Psoas muscle (tissue), 8 donors: ENCODE measurements around the gene RPL35. TPM values are rescaled to one million over a fixed set of nuclear protein-coding genes. Genes with fewer than 3 reads are reported as not detected.

ENCODE experiments used
- ATAC-seq, 4 donors: fragments of 200-7000 bp; cut with Tn5 transposase; one replicate each; pipeline ENCODE4 v1.9.1; 2020; ENCODE audit warnings: moderate library complexity in 3 of 4, mild to moderate bottlenecking in 2 of 4
- DNase-seq, 2 donors: peaks; one replicate each; pipeline ENCODE4 v3.0.0-alpha.2; 2020
- H3K27ac ChIP-seq: fragments of 200-600 bp; one replicate; pipeline ENCODE4 v1.8.0; 2022
- H3K27me3 ChIP-seq, 3 donors: fragments of 200-600 bp in 1 of 3; one replicate each; pipeline versions ENCODE4 v1.6.1 to v1.8.0; 2013 to 2022; ENCODE audit warnings: low read length in 2 of 3, mild to moderate bottlenecking in 2 of 3, moderate library complexity in 1 of 3; ENCODE audit not compliant: insufficient read depth in 3 of 3
- H3K36me3 ChIP-seq, 2 donors: fragments of 200-600 bp in 1 of 2; one replicate each; pipeline versions ENCODE4 v1.6.1 to v1.8.0; 2013 to 2022; ENCODE audit warnings: low read depth in 1 of 2, mild to moderate bottlenecking in 1 of 2, moderate library complexity in 1 of 2; ENCODE audit not compliant: insufficient read depth in 1 of 2
- H3K4me1 ChIP-seq: fragments of 200-600 bp; one replicate; pipeline ENCODE4 v1.8.0; 2022
- H3K4me3 ChIP-seq: fragments of 200-600 bp; one replicate; pipeline ENCODE4 v1.8.0; 2022; ENCODE audit warnings: mild to moderate bottlenecking
- H3K9me3 ChIP-seq: fragments of 200-600 bp; one replicate; pipeline ENCODE4 v1.8.0; 2022
- CTCF ChIP-seq: fragments of 200-600 bp; IDR thresholded peaks from one replicate; pipeline ENCODE4 v1.8.0; 2022; ENCODE audit warnings: antibody characterized with exemption
- WGBS, 3 donors: extraction: QIAGEN DNeasy Blood & Tissue Kit; methylation state at CpG; one replicate each; pipeline versions ENCODE4 v1.1.6 to v1.1.7; 2013; 5-methylcytosine and 5-hydroxymethylcytosine counted together
- intact Hi-C, 2 donors: fragments of 100-400 bp; cut with DNase I; formaldehyde crosslinking; loops; one replicate each; pipeline versions ENCODE4 v1.11.0 to v1.14.2; 2022
- polyA plus RNA-seq, 3 donors: library from polyadenylated mRNA; stranded (reverse); fragments of 200-250 nt; gene quantifications; one replicate each; pipeline ENCODE4 v1.2.3, GENCODE V29; 2013
- total RNA-seq, 4 donors: library from RNA; stranded (reverse); fragmentation: NEBNext Ultra II Directional in 2 of 4; extraction: Animal tissue kit (Norgen Biotek cat#: 25700) in 2 of 4; gene quantifications; one replicate each; pipeline versions ENCODE4 v1.2.1 to v1.2.4, GENCODE V29; 2021 to 2023
- donor health status: healthy with polysubstance abuse.
- donor health status: DM: no; HTN: no; CAD: no; lungs with moderate emphysema.
- donor health status: Bipolar disorder and iron deficiency.
- donor health status: healthy.
- donor health status: DM: yes; HTN: yes; CAD: no.
- donor health status: DM: no; HTN: no; CAD: no.
- donor health status: DM: no; HTN: no; CAD: no.
- donor health status: DM: yes; HTN: yes; CAD: no.

Gene RPL35
- total and polyA plus RNA-seq, 7 donors = 994 to 4,666 (median 1,307) TPM

- H3K9me3 ChIP-seq = no peaks in the 10 kb centered on the region
- ATAC-seq = no peak
- no peaks in the 10 kb centered on the region for H3K4me1 ChIP-seq
- intact Hi-C loops = no loop called here
- TF ChIP-seq CTCF = no peak
- H3K27me3 ChIP-seq = no peaks in the 10 kb centered on the region
- no peak overlapping the region for H3K27ac ChIP-seq
- no peak for DNase-seq
- peaks cover 4 to 91% of the 10 kb centered on the region in 2 donors for H3K36me3 ChIP-seq
- 63 to 69% (median 68%) methylated on average over 9 of the region's 9 CpGs for WGBS, 3 donors
- no peak overlapping the region for H3K4me3 ChIP-seq
Observed at GRCh38 chr9:124880501-124880900, 18.7 kb upstream of the RPL35 start.

- ATAC-seq = no peak
- WGBS, 3 donors = 51 to 70% (median 58%) methylated on average over 10 of the region's 10 CpGs
- Histone ChIP-seq H3K4me1 (peaks cover under 1% of the 10 kb centered on the region), H3K9me3 (no peaks in the 10 kb centered on the region), H3K4me3 (no peak overlapping the region), H3K27me3 (no peaks in the 10 kb centered on the region), H3K36me3 (peaks cover 4 to 91% of the 10 kb centered on the region in 2 donors), H3K27ac (no peak overlapping the region)
- no peak for DNase-seq
- TF ChIP-seq CTCF = no peak
- intact Hi-C loops = loop anchor here in 1 of 2 donors (5.0 kb wide), 1 partner anchor 53 kb away; no protein-coding TSS in a partner anchor
Observed at GRCh38 chr9:124879226-124879625, 17.5 kb upstream of the RPL35 start.

- H3K27me3 ChIP-seq = no peaks in the 10 kb centered on the region
- peaks cover 4 to 95% of the 10 kb centered on the region in 2 donors for H3K36me3 ChIP-seq
- TF ChIP-seq CTCF = no peak
- intact Hi-C loops = loop anchor here in 1 of 2 donors (5.0 kb wide), 1 partner anchor 54 kb away; no protein-coding TSS in a partner anchor
- H3K4me1 ChIP-seq = peaks cover 8% of the 10 kb centered on the region
- WGBS, 3 donors = 81 to 92% (median 84%) methylated on average over 6 of the region's 6 CpGs
- no peak for ATAC-seq
- H3K9me3 ChIP-seq = no peaks in the 10 kb centered on the region
- no peak for DNase-seq
- H3K27ac ChIP-seq = no peak overlapping the region
- H3K4me3 ChIP-seq = no peak overlapping the region
Observed at GRCh38 chr9:124878518-124878917, 16.8 kb upstream of the RPL35 start.

- TF ChIP-seq CTCF = no peak
- Histone ChIP-seq H3K4me1 (peaks cover 13% of the 10 kb centered on the region), H3K27ac (no peak overlapping the region), H3K4me3 (no peak overlapping the region), H3K27me3 (no peaks in the 10 kb centered on the region), H3K9me3 (no peaks in the 10 kb centered on the region), H3K36me3 (peaks cover 4 to 98% of the 10 kb centered on the region in 2 donors)
- intact Hi-C loops = loop anchor here in 1 of 2 donors (5.0 kb wide), 1 partner anchor 54 kb away; no protein-coding TSS in a partner anchor
- 85 to 100% (median 89%) methylated on average over 1 of the region's 1 CpG for WGBS, 3 donors
- ATAC-seq (no peak), DNase-seq (no peak)
Observed at GRCh38 chr9:124878021-124878420, 16.3 kb upstream of the RPL35 start.
